HFF-Myc (cell line): ENCODE measurements around the gene NBEAL2.

ENCODE experiments used
- DNase-seq: peaks from one replicate; pipeline ENCODE4 v3.0.0-alpha.2; 2011; ENCODE audit warnings: low read depth; ENCODE audit errors: extremely low read depth
- H3K4me3 ChIP-seq: replicated peaks from 2 replicates; pipeline ENCODE4 v1.5.1; 2011; ENCODE audit warnings: low read depth, mild to moderate bottlenecking, control low read depth, low read length
- CTCF ChIP-seq: IDR thresholded peaks from 2 replicates; pipeline ENCODE4 v1.5.1; 2012; ENCODE audit warnings: mild to moderate bottlenecking, low read depth, low read length, control low read depth; ENCODE audit errors: missing control alignments

Gene NBEAL2

DNA sequence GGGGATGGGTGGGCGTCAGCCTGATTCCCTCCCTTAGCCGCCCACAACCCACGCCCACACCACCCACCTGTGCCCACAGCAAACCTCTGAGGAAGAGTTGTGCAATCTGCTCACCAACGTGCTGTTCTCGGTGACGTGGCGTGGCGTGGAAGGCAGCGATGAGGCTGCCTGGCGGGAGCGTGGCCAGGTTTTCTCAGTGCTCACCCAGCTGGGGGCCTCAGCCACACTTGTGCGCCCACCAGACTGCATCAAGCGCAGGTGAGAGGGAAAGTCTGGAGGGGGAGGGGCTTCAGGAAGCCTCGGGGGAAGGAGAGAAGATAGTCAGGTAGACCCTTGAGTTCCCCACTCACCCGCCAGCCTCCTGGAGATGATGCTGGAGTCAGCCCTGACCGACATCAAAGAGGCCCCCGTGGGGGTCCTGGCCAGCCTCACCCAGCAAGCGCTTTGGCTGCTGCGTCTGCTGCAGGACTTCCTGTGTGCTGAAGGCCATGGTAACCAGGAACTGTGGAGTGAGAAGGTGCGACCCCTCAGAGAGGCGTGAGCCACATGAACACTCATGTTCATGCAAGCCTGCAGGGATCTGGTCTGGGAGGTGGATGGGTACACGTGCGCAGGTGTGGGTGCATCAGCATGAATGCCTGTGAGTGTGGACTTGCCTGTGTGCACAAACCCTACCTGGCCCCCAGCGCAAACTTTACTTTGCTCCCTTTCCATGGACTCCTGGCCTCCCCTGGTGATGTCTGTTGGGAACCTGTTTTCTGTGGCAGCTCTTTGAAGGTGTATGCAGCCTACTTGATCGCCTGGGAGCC, 21.7 kb downstream of the NBEAL2 start:
- no peak for TF ChIP-seq CTCF
- DNase-seq = no peak
- H3K4me3 ChIP-seq = no peak overlapping the region

GRCh38 chr3:47001731-47002170, 22.3 kb downstream of the NBEAL2 start:
- no peak for DNase-seq
- no peak for TF ChIP-seq CTCF
- H3K4me3 ChIP-seq = no peak overlapping the region

GRCh38 chr3:47002171-47003055, 22.9 kb downstream of the NBEAL2 start:
- no peak overlapping the region for H3K4me3 ChIP-seq
- TF ChIP-seq CTCF = no peak

DNA sequence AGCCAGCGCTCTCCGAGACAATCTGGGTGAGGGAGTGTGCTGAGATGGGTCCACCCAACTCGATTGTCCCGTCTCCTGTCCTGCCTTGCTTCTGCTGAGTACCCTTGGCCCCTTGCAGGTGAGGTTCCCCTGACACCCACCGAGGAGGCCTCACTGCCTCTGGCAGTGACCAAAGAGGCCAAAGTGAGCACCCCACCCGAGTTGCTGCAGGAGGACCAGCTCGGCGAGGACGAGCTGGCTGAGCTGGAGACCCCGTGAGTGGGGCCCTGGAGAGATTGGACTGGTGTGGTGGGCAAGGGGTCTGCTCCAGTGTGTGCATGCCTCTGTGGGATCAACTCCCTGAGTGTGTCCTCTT, 23.6 kb downstream of the NBEAL2 start:
- H3K4me3 ChIP-seq = no peak overlapping the region
- DNase-seq = no peak
- TF ChIP-seq CTCF = no peak

More at GRCh38 chr3:47002171-47003055, 22.9 kb downstream of the NBEAL2 start:
- no peak for DNase-seq

DNA sequence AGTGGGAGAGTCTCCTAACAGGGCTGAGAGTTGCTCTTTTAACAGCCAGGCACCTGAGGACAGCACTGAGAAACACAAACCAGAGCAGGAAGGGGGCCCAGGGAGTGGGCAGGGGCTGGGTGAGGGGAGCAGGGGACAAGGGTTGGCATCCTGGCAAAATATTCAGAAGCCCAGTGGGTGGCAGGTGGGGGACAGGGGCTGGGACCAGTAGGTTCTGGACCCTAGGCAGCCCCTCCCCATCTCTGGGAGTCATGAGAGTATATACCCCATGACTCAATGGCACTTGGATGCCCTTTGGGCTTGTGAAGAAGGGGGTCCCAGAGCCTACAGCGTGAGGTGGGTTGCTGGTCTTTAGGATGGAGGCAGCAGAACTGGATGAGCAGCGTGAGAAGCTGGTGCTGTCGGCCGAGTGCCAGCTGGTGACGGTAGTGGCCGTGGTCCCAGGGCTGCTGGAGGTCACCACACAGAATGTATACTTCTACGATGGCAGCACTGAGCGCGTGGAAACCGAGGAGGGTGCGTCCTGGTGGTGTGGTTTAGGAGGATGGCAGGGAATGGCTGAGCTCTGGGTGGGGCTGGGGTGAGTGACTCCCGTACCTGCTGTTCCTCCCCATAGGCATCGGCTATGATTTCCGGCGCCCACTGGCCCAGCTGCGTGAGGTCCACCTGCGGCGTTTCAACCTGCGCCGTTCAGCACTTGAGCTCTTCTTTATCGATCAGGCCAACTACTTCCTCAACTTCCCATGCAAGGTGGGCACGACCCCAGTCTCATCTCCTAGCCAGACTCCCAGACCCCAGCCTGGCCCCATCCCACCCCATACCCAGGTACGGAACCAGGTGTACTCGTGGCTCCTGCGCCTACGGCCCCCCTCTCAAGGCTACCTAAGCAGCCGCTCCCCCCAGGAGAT, 24.2 kb downstream of the NBEAL2 start:
- no peak overlapping the region for H3K4me3 ChIP-seq
- no peak for TF ChIP-seq CTCF
- DNase-seq = no peak
